ENCODE results near the gene ZBTB18. TPM values are rescaled to one million over a fixed set of nuclear protein-coding genes. Genes with fewer than 3 reads are reported as not detected.
"Not testable (repeated sequence)": the region's sequence is repeated elsewhere in the genome, so short reads cannot be mapped to it uniquely, and the experiment has no call there.

The ZBTB18 gene
- total RNA-seq: 64.6 TPM

GRCh38 chr1:244050835-244051444 lies at the start of gene ZBTB18:
TSS of gene ZBTB18 (plus strand) at chr1:244051283. CDS start at chr1:244051432, 149 bp downstream.
- DNase-seq: peak; percentile 90

GRCh38 chr1:244002721-244003120 lies 48.4 kb upstream of the ZBTB18 start:
- no peak for DNase-seq

GRCh38 chr1:244005455-244005854 lies 45.6 kb upstream of the ZBTB18 start:
- DNase-seq: no peak

DNA sequence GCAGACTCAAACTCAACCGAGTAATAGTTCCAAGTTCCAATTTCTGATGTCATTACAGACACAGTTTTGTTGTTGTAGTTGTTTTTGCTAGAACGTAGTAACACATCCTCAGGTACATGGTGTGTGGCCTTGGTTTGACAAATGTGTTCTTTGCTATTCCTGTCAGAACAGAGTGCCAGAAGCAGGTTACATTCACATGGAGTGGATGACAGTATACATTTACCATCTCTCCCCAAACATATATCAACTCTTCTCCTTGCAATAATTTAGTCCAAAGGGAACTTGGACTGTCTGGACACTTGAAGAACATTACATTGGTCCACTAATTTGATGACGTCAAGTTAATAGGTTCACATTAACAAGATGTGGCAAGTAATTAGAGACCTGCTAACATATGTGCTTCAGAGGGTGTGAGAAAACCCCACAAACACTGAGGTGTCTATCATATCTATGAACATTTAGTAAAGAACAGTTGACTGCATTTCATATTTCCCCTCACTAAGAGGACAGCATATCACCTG lies 44.6 kb upstream of the ZBTB18 start:
- no peak for DNase-seq

GRCh38 chr1:244006961-244007360 lies 44.1 kb upstream of the ZBTB18 start:
- no peak for DNase-seq

- no peak for DNase-seq
Observed at GRCh38 chr1:244010191-244010590, 40.9 kb upstream of the ZBTB18 start.

GRCh38 chr1:244010703-244011123 lies 40.4 kb upstream of the ZBTB18 start:
- DNase-seq: no peak

DNA sequence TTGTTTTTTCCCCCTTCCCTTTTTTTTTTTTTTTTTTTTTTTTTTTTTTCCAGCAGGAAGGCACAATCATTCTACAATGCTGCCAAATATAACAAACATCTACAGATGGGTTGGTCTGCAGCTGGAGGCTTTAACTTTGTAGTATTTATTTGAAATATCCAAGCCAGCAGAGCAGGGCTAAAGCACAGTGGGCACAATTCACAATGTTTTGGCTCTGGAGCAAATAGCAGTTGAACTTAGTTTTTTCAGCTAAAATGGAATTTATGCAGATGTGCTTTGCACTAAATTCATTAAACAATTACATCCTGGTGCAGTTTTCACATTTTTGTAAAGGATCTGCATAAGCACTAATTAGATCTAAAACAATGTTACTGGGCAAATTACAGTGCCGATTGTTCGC lies 39.8 kb upstream of the ZBTB18 start:
- DNase-seq: peak; percentile 38

DNA sequence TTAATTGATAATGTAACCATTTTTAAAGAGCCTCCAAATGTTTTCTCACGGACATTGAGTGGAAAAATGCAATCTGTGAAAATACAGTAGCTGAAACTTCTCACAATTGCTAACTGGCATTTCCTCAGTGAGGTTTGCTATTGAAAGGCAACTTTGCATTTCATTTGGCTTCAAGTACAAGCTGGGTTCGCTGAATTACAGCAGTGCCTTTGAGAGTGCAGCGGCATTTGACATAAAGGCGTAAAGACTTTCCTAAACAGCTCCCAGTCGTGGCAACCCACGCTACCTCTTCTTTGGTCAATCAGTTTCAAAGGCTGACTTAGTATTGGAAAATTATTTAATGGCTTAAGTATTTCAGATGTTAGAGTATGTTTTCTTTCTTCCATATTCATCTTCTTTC lies 39.3 kb upstream of the ZBTB18 start:
- DNase-seq: no peak

DNA sequence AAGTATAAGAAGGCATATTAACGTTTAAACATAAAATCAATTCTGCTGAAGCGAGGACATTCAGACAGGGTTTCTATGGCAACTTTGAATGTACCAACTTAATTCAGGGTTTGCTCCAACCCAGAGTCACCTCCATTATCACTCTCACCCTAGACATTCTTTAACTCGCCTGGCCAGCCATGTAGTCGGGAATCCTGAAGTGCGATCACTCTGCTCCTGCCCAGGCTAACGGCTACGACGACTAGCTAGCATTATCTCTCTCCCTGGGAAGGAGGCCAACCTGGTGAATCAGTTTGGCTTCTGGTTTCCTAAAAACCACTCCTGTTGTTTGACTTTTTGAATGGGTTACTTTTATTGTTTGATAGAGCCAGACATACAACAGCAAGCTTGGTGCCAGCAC lies 38.9 kb upstream of the ZBTB18 start:
- no peak for DNase-seq

- no peak for DNase-seq
Observed at GRCh38 chr1:244013100-244013499, 38.0 kb upstream of the ZBTB18 start.

GRCh38 chr1:244014862-244015261 lies 36.2 kb upstream of the ZBTB18 start:
- not testable (repeated sequence) for DNase-seq

DNA sequence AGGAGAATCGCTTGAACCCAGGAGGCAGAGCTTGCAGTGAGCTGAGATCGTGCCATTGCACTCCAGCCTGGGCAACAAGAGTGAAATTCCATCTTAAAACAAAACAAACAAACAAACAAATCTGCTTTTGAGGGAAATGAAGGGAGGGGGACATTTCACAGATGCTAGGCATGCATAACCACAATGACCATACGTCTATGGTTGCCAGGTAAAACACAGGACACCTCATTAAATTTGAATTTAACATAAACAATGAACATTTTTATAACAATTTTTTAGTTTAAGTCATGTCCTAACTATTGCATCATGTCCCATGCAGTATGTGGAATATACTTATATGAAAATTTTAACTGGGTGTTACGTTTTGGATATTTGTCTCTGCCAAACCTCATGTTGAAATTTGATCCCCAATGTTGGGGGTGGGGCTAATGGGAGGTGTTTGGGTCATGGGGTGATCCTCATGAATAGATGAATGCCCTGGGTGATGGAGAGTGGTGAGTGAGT lies 31.0 kb upstream of the ZBTB18 start:
- DNase-seq: no peak

GRCh38 chr1:244021427-244021826 lies 29.7 kb upstream of the ZBTB18 start:
- no peak for DNase-seq

- DNase-seq: no peak
Observed at GRCh38 chr1:244022311-244022710, 28.8 kb upstream of the ZBTB18 start.

DNA sequence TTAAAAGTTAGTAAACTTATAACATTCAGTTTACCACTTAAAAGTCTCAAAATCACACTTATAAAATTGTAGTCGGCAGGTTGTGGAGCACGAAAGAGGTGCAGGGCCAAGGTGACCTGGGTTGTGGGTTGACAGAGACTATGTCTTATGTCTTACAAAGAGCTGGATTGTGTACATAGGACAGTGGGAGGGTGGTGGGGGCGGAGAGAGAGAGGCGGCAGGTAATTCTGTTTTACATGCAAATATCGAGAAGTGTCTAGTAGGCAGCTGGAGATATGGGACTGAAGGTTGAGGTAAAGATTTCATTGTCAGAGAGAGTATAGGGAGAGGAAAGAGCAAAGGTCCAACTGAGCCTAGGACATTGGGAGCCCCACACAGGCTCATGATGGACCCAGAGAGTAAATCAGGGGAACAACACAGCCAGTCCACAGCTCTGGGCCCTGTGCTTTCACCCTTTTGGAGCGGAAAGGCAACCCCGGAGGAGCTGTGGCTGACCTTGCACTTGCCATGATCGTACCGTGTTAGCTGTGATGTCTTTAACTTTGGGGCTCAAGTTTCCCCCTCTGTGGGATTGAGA lies 28.1 kb upstream of the ZBTB18 start:
- DNase-seq: no peak

GRCh38 chr1:244027491-244028145 lies 23.5 kb upstream of the ZBTB18 start:
- no peak for DNase-seq

GRCh38 chr1:244028701-244029100 lies 22.4 kb upstream of the ZBTB18 start:
- no peak for DNase-seq

DNA sequence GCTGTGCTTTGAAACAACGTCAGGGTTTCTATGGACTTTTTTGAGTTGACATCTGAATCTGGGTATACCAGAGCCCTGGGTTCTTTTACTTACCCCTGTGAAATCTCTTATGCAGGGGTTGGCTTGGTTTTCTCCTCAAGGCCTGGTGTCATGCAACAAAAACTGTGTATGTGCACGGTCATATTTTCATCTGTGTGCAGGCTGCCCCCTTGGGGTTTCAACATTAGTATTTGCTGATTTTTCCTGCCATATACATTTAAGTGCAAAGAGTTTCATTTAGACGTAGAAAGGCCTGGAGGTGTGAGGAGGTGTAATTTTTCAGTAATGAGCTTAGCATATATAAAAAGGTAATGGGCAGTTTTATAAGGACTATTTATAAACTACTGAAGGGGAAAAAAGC lies 22.0 kb upstream of the ZBTB18 start:
- no peak for DNase-seq

GRCh38 chr1:244030481-244031040 lies 20.5 kb upstream of the ZBTB18 start:
- DNase-seq: no peak

DNA sequence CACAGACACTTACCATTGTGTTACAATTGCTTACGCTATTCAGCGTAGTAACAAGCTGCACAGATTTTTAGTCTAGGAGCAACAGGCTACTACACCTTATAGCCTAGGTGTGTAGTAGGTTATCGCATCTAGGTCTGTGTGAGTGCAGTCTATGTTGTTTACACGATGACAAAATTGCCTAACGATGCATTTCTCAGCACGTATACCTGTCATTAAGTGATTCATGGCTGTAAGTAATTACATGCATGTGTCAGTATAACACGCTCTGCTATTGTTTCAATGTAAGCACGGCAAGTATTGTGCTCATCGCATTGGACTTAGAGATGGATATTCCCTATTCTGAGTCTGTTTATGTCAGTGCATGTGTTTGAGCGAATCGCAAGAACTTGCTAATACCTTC lies 15.7 kb upstream of the ZBTB18 start:
- no peak for DNase-seq

DNA sequence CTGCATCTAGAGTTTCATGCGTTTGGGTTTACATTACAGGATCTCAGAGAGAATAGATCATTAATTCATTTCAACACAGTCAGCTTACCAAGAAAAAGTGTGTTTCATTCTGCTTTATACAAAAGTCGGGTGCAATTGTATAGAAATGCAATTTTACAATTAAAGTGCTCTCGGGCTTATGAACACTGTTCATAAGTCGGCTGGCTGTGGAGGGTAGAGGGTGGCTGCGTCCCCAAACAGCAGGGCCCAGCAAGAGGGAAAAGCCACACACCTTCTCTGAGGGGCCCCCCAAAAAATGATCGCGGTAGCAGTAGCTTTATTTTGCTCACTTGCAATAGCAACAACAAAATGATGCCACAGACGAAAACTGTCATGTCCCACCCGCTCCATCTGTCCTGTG lies 13.8 kb upstream of the ZBTB18 start:
- no peak for DNase-seq

DNA sequence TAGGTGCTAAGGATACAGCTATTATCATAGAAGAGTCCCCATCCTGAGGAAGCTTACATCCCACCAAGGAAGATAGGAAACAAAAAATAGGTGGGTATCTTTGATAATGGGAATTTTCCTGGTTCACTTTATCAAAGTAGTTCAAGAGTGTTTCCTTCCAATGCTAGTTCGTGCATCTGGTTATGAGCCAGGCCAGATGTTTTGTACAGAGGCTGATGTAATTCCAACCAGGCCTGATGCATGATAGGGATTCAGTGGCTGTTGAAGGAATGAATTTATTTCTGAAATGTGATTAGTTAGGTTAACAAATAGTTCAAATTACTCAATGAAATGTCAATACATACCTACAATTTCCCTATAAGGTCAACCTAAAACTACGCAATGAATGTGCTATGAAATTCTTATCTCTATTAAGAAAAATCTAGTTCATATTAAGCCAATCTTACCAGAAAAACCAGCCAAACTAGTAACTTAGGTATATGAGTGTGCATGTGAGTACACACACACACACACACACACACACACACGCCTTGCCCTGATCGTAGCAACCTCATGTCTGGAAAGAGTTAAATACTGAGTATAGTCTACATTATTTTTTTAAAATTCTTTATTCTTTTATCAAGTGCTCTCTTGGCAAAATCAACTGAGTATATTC lies 9.5 kb upstream of the ZBTB18 start:
- peak; percentile 22 for DNase-seq
